ENCODE data around the gene REPIN1. TPM values are rescaled to one million over a fixed set of nuclear protein-coding genes. Genes with fewer than 3 reads are reported as not detected.

Gene REPIN1
- total and polyA plus RNA-seq, 12 donors = 47.5 to 294 (median 182) TPM

GRCh38 chr7:150415161-150416153 is 46.8 kb downstream of the REPIN1 start:
- Histone ChIP-seq H3K9me3 (replicated peaks in 1 of 3) (no peaks in the 10 kb centered on the region), H3K4me1 (replicated peaks in 1 of 2) (no peaks in the 10 kb centered on the region), H3K27me3 (no peaks in the 10 kb centered on the region), H3K27ac (no peak overlapping the region), H3K36me3 (replicated peaks in 1 of 2) (no peaks in the 10 kb centered on the region), H3K4me3 (no peak overlapping the region)
- peak in 3 of 7 donors; percentile 10 to 37 (median 14) for DNase-seq
- no peak for TF ChIP-seq CTCF (IDR thresholded peaks at IDR 0.05)
- no peak for TF ChIP-seq POLR2A (IDR thresholded peaks at IDR 0.05)
- intact Hi-C loops (cut with DNase I) = loop anchor here (5.0 to 10.0 kb wide), 2 partner anchors 61 to 63 kb away; no protein-coding TSS in a partner anchor
- 84 to 89% (median 87%) methylated on average over 16 to 19 of the region's 19 CpGs for WGBS, 4 donors

GRCh38 chr7:150417239-150417638 is 48.6 kb downstream of the REPIN1 start:
- peak in 3 of 7 donors; percentile 7 to 42 (median 12) for DNase-seq
- no peaks in the 10 kb centered on the region for H3K4me1 ChIP-seq (replicated peaks in 1 of 2)
- H3K9me3 ChIP-seq (replicated peaks in 1 of 3) = no peaks in the 10 kb centered on the region
- no peak overlapping the region for H3K4me3 ChIP-seq
- no peaks in the 10 kb centered on the region for H3K36me3 ChIP-seq (replicated peaks in 1 of 2)
- no peak overlapping the region for H3K27ac ChIP-seq
- WGBS, 4 donors = 93 to 98% (median 94%) methylated on average over 8 to 10 of the region's 10 CpGs
- H3K27me3 ChIP-seq = no peaks in the 10 kb centered on the region
- intact Hi-C loops (cut with DNase I) = loop anchor here (5.0 to 10.0 kb wide), 2 partner anchors 62 to 65 kb away; no protein-coding TSS in a partner anchor
- TF ChIP-seq CTCF (IDR thresholded peaks at IDR 0.05) (no peak), POLR2A (IDR thresholded peaks at IDR 0.05) (no peak)

GRCh38 chr7:150417863-150418262 is 49.2 kb downstream of the REPIN1 start:
- Histone ChIP-seq H3K4me3 (no peak overlapping the region), H3K27ac (no peak overlapping the region), H3K9me3 (replicated peaks in 1 of 3) (no peaks in the 10 kb centered on the region), H3K4me1 (replicated peaks in 1 of 2) (no peaks in the 10 kb centered on the region), H3K27me3 (no peaks in the 10 kb centered on the region), H3K36me3 (replicated peaks in 1 of 2) (no peaks in the 10 kb centered on the region)
- DNase-seq = peak in 2 of 7 donors; percentile 16 to 38
- WGBS, 4 donors = 94 to 97% (median 95%) methylated on average over 6 of the region's 6 CpGs
- TF ChIP-seq CTCF (IDR thresholded peaks at IDR 0.05) = no peak
- TF ChIP-seq POLR2A (IDR thresholded peaks at IDR 0.05) = no peak
- intact Hi-C loops (cut with DNase I) = loop anchor here (5.0 to 10.0 kb wide), 2 partner anchors 63 to 66 kb away; no protein-coding TSS in a partner anchor

GRCh38 chr7:150420242-150420641 is 51.6 kb downstream of the REPIN1 start:
- Histone ChIP-seq H3K4me3 (no peak overlapping the region), H3K27ac (no peak overlapping the region), H3K4me1 (replicated peaks in 1 of 2) (no peaks in the 10 kb centered on the region), H3K27me3 (no peaks in the 10 kb centered on the region), H3K9me3 (replicated peaks in 1 of 3) (no peaks in the 10 kb centered on the region), H3K36me3 (replicated peaks in 1 of 2) (no peaks in the 10 kb centered on the region)
- peak in 3 of 7 donors; percentile 5 to 37 (median 12) for DNase-seq
- TF ChIP-seq POLR2A (IDR thresholded peaks at IDR 0.05) (no peak), CTCF (IDR thresholded peaks at IDR 0.05) (no peak)
- 76 to 89% (median 83%) methylated on average over 2 of the region's 2 CpGs for WGBS, 4 donors
- intact Hi-C loops (cut with DNase I) = no loop called here

Data from adrenal gland (tissue), 12 donors.